GM19452 (cell line): Measurements from ENCODE around the gene C10orf95.
"Not testable (repeated sequence)": the region's sequence is repeated elsewhere in the genome, so short reads cannot be mapped to it uniquely, and the experiment has no call there.

Source experiments
- ATAC-seq: cut with Tn5 transposase; IDR thresholded peaks from one replicate; pipeline ENCODE4 v1.9.1; 2021; ENCODE audit not compliant: unreplicated experiment

Gene C10orf95

DNA sequence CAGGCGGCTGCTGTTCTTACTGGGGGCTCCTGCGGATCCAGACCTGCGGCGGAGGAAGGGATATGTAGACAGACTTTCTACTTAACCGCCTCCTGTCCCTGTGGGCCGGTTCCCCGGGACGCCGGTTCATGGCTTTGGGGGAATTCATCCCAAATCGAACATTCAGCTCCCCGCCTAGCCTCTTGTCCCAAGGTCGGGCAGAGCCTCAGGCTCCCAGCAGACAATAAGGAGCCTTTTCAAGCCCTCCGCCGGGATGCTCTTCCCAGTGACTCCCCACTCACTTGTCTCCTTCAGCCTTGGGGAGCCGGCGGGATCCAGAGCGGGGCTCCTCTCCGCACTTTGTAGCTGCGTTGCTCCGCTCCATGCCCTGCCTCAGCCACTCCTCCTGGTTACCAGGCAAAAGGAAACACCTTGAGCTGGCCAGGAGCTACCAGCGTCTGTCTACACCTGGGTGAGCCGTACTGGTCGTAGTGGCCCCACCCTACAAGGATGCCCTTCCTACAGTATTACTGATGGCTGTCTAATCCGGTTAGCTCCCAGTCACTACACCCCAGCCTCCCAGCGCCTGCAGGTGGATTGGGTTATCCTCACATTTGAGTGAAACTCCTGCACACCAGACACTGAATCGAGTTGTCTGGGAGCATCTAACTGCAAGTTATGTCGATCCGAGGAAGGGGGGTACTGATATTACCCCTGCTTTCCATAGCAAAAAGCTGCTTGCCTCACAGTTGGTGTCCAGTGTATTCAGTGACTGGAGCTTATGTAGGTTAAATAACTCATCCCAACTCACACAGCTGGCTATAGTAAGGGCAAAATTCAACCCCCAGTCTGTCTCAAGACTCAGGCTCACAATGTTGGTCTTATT lies at the start of gene C10orf95:
C10orf95 (minus strand) TSS at position 439 of the 865 bp plus-strand sequence. CDS start 450 bp downstream, outside the sequence.
- no peak for ATAC-seq

- ATAC-seq = not testable (repeated sequence)
Observed at GRCh38 chr10:102500686-102501085, 49.3 kb upstream of the C10orf95 start.

GRCh38 chr10:102499356-102499755 lies 48.0 kb upstream of the C10orf95 start:
- ATAC-seq = no peak

GRCh38 chr10:102497545-102497944 lies 46.2 kb upstream of the C10orf95 start:
- ATAC-seq = no peak

DNA sequence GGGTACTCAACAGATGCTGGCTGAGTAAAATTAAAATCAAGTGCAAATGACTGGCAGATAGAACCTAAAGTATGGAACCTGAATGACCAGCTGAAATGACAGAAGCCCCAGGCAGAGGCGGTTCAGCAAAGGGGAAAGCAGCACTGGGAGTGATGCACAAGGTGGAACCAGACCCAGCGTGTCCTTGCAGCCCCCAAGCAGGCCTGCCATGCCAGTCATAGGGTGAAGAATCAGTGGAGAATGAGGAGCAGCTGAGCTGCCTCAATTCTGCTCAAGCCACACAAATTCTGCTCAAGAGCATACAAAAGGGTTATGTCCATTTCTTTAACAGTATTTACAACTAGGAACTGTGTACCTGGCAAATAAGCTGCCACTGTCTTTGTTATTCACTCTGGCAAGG lies 42.4 kb upstream of the C10orf95 start:
- ATAC-seq = no peak

DNA sequence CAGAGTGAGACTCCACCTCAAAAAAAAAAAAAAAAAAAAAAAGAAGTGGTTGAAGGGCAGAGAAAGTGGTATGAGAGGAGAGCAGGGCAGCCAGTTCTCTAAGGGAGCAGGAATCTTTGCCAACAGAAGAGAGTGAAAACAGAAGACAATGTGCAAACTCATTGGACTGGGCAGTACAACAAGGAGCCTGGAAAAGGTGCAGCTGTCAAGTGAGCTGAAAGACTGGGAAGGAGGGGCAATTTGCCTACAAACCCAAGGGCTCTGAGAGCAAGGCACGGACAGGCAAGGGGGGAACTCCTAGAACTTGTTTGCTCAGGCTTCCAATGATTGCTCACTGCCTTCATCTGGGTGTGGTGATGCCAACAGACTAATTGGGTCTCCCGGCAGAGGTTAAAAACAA lies 41.6 kb upstream of the C10orf95 start:
- ATAC-seq = no peak

- ATAC-seq = no peak
Observed at GRCh38 chr10:102492344-102492939, 41.1 kb upstream of the C10orf95 start.

- ATAC-seq = no peak
Observed at GRCh38 chr10:102491136-102491535, 39.8 kb upstream of the C10orf95 start.

DNA sequence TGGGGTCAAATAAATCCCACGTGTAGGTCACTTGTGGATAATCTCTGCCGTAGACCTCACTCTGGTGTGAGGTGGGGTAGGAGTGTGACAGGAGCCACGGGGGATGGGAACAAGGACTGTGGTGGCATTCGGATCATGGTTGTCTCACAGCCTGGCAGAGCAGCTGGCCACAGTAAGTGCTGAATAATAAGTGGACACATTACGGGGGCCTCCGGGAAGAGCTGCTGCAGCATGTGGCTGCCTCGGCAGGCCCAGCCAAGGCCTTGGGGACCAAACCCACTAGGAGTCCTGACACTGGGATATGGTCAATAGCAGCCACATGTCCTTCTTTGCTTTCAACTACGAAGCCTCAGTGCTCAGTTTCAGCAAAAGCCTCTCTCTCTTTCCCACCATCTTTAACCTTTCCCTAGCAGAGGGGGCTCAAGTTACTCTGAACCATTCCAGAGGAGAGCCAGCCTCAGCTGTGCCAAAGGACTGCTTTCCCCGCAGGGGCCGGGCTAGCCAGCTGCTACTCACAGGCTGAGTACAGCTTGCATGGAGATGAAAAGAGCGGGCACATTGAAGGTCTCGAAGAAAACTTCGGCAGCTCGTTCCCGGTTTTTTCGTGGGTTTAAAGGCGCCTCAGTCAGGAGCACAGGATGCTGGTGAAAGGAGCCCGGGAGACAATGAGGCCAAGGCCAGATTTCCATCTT lies 33.9 kb upstream of the C10orf95 start:
- no peak for ATAC-seq

- ATAC-seq = no peak
Observed at GRCh38 chr10:102484021-102484420, 32.7 kb upstream of the C10orf95 start.

DNA sequence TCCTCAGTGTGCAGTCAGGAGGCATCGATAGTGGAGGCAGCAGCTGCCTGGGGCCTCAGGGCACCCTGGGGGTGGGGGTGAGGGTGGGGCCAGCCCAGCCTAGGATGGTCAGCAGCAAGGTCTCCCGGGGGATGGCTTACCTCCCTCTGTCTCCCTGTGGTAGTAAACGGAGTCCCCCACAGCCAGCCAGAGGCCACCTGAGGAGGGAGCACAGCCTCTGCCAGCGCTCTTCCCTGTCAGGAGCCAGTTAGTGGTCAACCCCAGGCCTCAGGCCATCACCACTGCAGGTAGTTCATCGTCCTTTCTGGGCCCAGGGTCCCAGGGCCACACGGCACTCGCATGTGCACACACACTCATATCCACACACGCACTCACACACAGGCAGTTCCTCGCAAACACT lies 29.1 kb upstream of the C10orf95 start:
- no peak for ATAC-seq

GRCh38 chr10:102479651-102480050 lies 28.3 kb upstream of the C10orf95 start:
- no peak for ATAC-seq

- ATAC-seq = no peak
Observed at GRCh38 chr10:102476466-102477141, 25.3 kb upstream of the C10orf95 start.

- ATAC-seq = no peak
Observed at GRCh38 chr10:102475451-102476040, 24.2 kb upstream of the C10orf95 start.

- ATAC-seq = no peak
Observed at GRCh38 chr10:102473445-102474331, 22.3 kb upstream of the C10orf95 start.

DNA sequence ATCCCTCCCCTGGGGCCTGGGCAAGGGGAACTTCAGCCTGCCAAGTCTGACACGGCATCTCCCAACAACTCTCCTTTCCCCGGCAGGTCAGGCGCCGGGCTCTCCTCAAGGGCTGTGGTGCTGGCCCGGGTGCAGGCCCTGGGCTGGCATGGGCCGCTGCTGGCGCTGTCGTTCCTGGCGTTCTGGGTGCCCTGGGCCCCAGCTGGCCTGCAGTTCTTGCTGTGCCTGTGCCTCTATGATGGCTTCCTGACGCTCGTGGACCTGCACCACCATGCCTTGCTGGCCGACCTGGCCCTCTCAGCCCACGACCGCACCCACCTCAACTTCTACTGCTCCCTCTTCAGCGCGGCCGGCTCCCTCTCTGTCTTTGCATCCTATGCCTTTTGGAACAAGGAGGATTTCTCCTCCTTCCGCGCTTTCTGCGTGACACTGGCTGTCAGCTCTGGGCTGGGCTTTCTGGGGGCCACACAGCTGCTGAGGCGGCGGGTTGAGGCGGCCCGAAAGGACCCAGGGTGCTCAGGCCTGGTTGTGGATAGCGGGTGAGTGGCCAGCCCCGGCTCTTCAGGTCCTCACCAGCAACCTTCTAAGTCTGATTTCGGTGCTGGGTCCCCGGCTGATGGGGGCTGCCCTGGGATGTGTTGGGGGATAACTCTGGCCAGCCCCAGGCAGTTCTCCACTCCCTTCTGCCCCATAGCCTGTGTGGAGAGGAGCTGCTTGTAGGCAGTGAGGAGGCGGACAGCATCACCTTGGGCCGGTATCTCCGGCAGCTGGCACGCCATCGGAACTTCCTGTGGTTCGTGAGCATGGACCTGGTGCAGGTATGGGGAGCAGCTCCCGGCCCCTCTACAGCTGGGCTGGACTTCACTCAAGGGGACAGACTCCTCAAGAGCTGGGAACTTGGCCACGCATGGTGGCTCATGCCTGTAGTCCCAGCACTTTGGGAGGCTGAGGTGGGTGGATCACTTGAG lies 19.5 kb upstream of the C10orf95 start:
- ATAC-seq = no peak

DNA sequence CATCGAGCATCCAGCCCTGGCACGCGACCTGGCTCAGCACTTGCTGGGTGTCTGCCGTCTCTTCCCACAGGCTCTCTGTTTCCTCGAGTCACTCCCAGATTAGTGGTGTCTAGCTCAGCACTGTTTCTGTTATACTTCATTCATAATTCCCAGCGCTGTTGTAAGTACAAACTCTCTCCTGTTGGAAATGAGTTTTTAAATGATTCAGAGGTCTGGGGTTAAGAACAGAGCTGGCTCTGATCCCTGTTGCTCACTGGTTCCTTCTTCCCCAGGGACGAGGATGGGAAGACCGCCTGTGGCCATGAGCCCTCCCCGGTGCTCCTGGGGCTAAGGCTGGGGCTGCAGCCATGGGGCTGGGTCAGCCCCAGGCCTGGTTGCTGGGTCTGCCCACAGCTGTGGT lies 17.3 kb upstream of the C10orf95 start:
- ATAC-seq = no peak

- no peak for ATAC-seq
Observed at GRCh38 chr10:102467971-102468438, 16.7 kb upstream of the C10orf95 start.

DNA sequence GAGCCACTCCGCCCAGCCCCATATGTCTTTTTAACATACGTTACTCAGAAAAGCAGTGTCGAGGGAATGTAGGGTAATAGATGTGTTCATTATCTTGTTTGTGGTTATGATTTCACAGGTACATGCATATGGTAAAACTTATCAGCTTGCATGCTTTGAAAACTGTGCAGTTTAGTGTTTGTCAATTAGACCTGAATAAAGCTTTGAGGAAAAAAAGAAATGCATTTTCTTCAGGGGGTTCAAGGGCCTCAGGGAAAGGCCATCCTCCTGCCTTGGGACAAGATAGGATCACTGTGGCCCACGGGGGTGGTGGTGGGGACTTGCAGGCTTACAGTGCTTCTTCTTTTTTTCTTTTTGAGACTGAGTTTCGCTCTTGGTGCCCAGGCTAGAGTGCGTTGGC lies 16.0 kb upstream of the C10orf95 start:
- ATAC-seq = no peak
